Kidney epithelial cell (primary cell): ENCODE data around the gene BTRC. TPM values are rescaled to one million over a fixed set of nuclear protein-coding genes. Genes with fewer than 3 reads are reported as not detected.

Source experiments
- DNase-seq: peaks from one replicate; pipeline ENCODE4 v3.0.0-alpha.2; 2010; ENCODE audit warnings: low read depth
- H3K27me3 ChIP-seq: 2 replicates; pipeline ENCODE4 v1.6.0; 2011; ENCODE audit warnings: low read length; ENCODE audit not compliant: control insufficient read depth, insufficient read depth
- H3K36me3 ChIP-seq: 2 replicates; pipeline ENCODE4 v1.5.1; 2011; ENCODE audit warnings: low read length; ENCODE audit not compliant: control insufficient read depth, insufficient read depth
- H3K4me3 ChIP-seq: 2 replicates; pipeline ENCODE4 v1.5.1; 2011; ENCODE audit warnings: low read depth, mild to moderate bottlenecking, control low read depth, low read length
- CTCF ChIP-seq: IDR thresholded peaks from 2 replicates; pipeline ENCODE4 v1.5.1; 2011; ENCODE audit warnings: mild to moderate bottlenecking, moderate library complexity, low read length, control low read depth, inconsistent platforms; ENCODE audit not compliant: insufficient read depth, poor library complexity, severe bottlenecking
- total RNA-seq: library from RNA; depleted of rRNA; stranded (reverse); fragments of >200 nt; gene quantifications from 2 replicates; pipeline ENCODE4 v1.2.3, GENCODE V29; 2015

BTRC gene
- total RNA-seq, 1 donor from 2014 or later = 10.2 TPM

GRCh38 chr10:101425535-101425934 lies 71.6 kb downstream of the BTRC start:
- no peak for DNase-seq
- Histone ChIP-seq H3K27me3 (no peaks in the 10 kb centered on the region), H3K36me3 (no peaks in the 10 kb centered on the region), H3K4me3 (no peak overlapping the region)
- TF ChIP-seq CTCF = no peak

- H3K27me3 ChIP-seq = no peaks in the 10 kb centered on the region
- no peak overlapping the region for H3K4me3 ChIP-seq
- no peak for TF ChIP-seq CTCF
- DNase-seq = no peak
- H3K36me3 ChIP-seq = no peaks in the 10 kb centered on the region
Observed at GRCh38 chr10:101428036-101428435, 74.1 kb downstream of the BTRC start.

GRCh38 chr10:101429423-101429822 lies 75.5 kb downstream of the BTRC start:
- no peaks in the 10 kb centered on the region for H3K27me3 ChIP-seq
- H3K36me3 ChIP-seq = no peaks in the 10 kb centered on the region
- no peak for DNase-seq
- no peak overlapping the region for H3K4me3 ChIP-seq
- no peak for TF ChIP-seq CTCF

- Histone ChIP-seq H3K36me3 (no peaks in the 10 kb centered on the region), H3K4me3 (no peak overlapping the region), H3K27me3 (no peaks in the 10 kb centered on the region)
- DNase-seq = no peak
- no peak for TF ChIP-seq CTCF
Observed at GRCh38 chr10:101436302-101436701, 82.3 kb downstream of the BTRC start.

- no peak for DNase-seq
- no peak for TF ChIP-seq CTCF
- Histone ChIP-seq H3K4me3 (no peak overlapping the region), H3K27me3 (no peaks in the 10 kb centered on the region), H3K36me3 (no peaks in the 10 kb centered on the region)
Observed at GRCh38 chr10:101438881-101439391, 85.0 kb downstream of the BTRC start.
